Activated CD4-positive, alpha-beta T cell treated with anti-CD3 and anti-CD28 coated beads, Interleukin-2, amount 10 ng/mL, durations not matched to agents 7 days and 5 days (primary cell): ENCODE measurements around the gene GNG2. TPM values are rescaled to one million over a fixed set of nuclear protein-coding genes. Genes with fewer than 3 reads are reported as not detected.

ENCODE experiments used
- CTCF ChIA-PET: fragments of 350-600 bp; sonication (Branson Sonifier 250); formaldehyde crosslinking; loops from one replicate; lab custom pipeline; 2021; ENCODE audit warnings: antibody characterized with exemption; lab: Charles Lee
- POLR2A ChIA-PET: fragments of 350-600 bp; sonication (Branson Sonifier 250); formaldehyde crosslinking; loops from one replicate; lab custom pipeline; 2021; ENCODE audit warnings: antibody characterized with exemption; lab: Charles Lee
- DNase-seq: peaks from one replicate; pipeline ENCODE4 v3.0.0-alpha.2; 2020
- H3K27ac Mint-ChIP-seq: one replicate; pipeline ENCODE4 v1.8.0; 2021; ENCODE audit warnings: mild to moderate bottlenecking, moderate library complexity, mixed read lengths
- H3K27me3 Mint-ChIP-seq: one replicate; pipeline ENCODE4 v1.8.0; 2021; ENCODE audit warnings: mixed read lengths
- H3K36me3 Mint-ChIP-seq: one replicate; pipeline ENCODE4 v1.8.0; 2021; ENCODE audit warnings: low read depth, mixed read lengths
- H3K4me1 Mint-ChIP-seq: one replicate; pipeline ENCODE4 v1.8.0; 2021; ENCODE audit warnings: mixed read lengths
- H3K4me3 Mint-ChIP-seq: one replicate; pipeline ENCODE4 v1.8.0; 2021; ENCODE audit warnings: mild to moderate bottlenecking, moderate library complexity, mixed read lengths
- H3K9me3 Mint-ChIP-seq: one replicate; pipeline ENCODE4 v1.8.0; 2021; ENCODE audit warnings: mixed read lengths
- total RNA-seq, 2 experiments: library from RNA; stranded (reverse); gene quantifications; one replicate each; pipeline ENCODE4 v1.2.3, GENCODE V29; 2021

Gene GNG2
- total RNA-seq, 2 experiments from 2014 or later = 248 to 260 TPM

DNA sequence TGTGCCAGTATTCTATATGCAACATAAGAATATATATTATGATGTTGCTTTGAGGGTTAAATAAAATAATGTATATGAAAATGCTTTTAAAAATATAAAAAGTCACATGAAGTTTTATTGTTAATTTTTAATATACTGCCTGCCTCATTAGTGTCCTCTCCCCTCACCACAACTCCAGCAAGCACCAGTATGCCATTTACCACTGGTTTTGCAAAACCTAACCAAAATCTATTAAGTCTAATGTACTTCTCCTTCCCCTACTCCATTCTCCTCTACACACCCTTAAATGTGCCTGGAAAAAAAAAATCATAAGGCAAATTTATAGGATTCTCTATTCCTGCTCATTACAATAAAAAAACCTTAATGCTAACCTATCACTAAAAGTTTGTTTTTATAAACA lies 24.0 kb upstream of the GNG2 start:
- no peaks in the 10 kb centered on the region for H3K4me1 Mint-ChIP-seq
- ChIA-PET CTCF (no interaction called here), POLR2A (no interaction called here)
- no peak overlapping the region for H3K27ac Mint-ChIP-seq
- H3K4me3 Mint-ChIP-seq = no peak overlapping the region
- H3K9me3 Mint-ChIP-seq = peaks cover 3% of the 10 kb centered on the region
- no peak for DNase-seq
- peaks cover 4% of the 10 kb centered on the region for H3K36me3 Mint-ChIP-seq
- peaks cover 3% of the 10 kb centered on the region for H3K27me3 Mint-ChIP-seq

DNA sequence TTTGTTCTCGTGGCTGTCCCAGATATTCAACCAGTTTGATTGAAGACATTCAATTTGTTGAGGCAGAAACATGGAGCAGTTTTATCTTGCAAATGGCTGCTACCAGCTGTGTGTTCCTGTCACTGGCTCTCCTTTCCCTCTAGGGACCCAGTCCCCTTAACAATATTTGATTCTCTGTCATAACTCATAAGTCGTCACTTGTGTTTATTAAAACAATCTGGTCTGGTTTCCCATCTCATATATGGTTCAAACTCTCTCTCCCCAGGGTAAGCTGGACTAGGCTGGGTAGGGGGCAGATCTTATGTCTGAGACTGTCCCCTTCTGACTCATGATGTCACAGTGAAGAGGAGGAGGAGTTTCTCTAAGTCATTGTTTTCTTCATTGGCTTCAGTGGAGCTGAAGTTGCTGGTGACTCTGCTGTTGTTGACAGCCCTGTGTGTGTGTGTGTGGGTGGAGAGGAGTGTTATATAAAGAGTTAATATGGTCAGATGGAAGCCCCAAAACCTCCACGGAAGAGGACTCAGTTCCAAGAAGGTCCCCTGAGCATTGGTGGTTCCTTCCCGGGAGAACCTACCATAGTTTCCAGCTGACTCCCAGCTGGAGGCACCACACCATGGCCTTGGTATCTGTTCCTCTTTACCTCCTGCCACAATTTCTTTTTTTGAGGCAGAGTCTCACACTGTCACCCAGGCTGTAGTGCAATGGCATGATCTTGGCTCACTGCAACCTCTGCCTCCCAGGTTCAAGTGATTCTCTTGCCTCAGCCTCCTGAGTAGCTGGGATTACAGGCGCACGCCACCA lies 16.1 kb upstream of the GNG2 start:
- Mint-ChIP-seq H3K9me3 (peaks cover 15% of the 10 kb centered on the region), H3K27ac (peak overlapping the region; percentile 74), H3K4me3 (no peak overlapping the region), H3K27me3 (peaks cover 3% of the 10 kb centered on the region), H3K36me3 (peaks cover 21% of the 10 kb centered on the region), H3K4me1 (peaks cover 51% of the 10 kb centered on the region)
- DNase-seq = no peak
- CTCF ChIA-PET = no interaction called here
- POLR2A ChIA-PET = no interaction called here

DNA sequence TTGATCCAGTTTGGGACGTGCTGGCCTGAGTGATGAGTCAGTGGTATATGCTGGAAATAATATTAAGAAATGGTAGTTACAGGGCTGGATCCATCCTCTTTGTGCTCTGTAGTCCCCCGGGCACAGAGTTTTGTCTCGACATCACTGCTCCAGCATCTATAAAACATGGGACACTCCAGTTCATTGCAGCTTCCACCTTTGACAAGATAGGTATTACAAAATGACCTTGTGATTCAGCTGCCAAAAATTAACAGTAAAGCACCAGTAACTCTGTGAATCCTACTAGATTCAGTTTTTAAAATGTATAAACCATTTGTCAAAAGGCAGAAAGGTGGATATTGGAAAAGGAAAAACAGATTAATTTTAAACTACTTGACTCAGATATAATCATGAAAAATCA lies 14.6 kb upstream of the GNG2 start:
- peak overlapping the region; percentile 55 for H3K4me3 Mint-ChIP-seq
- H3K4me1 Mint-ChIP-seq = peaks cover 61% of the 10 kb centered on the region
- no peaks in the 10 kb centered on the region for H3K27me3 Mint-ChIP-seq
- H3K9me3 Mint-ChIP-seq = peaks cover 22% of the 10 kb centered on the region
- ChIA-PET CTCF (interaction anchor here (0.6 to 1.5 kb wide), 4 partner anchors 18 to 203 kb away, joined by 3 to 4 read pairs (median 3); no protein-coding TSS in a partner anchor), POLR2A (interaction anchor here (2.7 kb wide), 1 partner anchor 14 kb away, joined by 16 read pairs; the partner anchor contains the start of gene GNG2)
- H3K27ac Mint-ChIP-seq = peak overlapping the region; percentile 95
- H3K36me3 Mint-ChIP-seq = peaks cover 33% of the 10 kb centered on the region
- no peak for DNase-seq

DNA sequence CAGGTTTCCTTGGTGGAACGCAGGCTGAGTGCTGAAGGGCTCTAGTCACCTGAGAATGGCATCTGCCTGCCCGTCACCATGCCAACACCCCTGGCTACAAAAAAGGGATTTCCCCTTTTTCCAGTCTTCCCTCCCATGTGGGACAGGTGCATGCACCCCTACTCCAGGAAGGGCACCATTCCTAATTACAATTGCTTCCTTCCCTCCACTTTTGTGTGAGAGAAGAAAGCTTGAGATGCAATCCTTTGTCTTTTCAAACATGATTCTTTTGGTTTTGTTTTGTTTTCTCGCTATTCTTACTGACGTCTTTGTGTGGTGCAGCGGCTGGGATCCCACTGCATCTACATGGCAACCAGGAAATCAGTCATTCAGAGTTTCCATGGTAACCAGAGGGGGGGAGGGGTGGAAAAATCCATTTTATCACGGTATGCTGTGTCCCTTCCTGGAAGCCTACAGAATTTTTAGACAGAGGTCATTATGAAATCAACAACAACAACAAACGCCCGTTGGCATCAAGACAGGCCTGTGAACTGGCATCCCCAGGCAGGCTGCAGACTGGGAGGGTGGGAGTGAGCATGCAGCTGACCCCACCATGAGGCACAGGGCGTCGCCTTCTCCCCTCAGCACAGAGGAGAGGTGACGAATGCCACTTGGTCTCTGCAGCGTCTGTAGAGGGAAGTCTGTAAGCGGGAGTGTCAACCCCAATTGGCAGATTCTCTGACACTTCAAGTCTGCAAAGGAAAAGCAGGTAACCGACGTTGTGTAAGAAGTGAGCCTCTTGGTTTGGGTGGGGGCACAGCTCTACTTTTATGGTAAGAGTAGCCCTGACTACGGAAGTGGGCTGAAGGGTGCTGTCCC lies 13.6 kb upstream of the GNG2 start:
- ChIA-PET CTCF (interaction anchor here (0.7 to 1.7 kb wide), 7 partner anchors 9 to 132 kb away, joined by 3 to 10 read pairs (median 4); partner anchors contain the start of gene GNG2), POLR2A (interaction anchor here (0.6 to 2.7 kb wide), 3 partner anchors 13 to 885 kb away, joined by 4 to 16 read pairs (median 12); partner anchors contain the start of gene GNG2)
- Mint-ChIP-seq H3K36me3 (peaks cover 33% of the 10 kb centered on the region), H3K4me3 (peak overlapping the region; percentile 80), H3K4me1 (peaks cover 67% of the 10 kb centered on the region), H3K27ac (peak overlapping the region; percentile 95), H3K27me3 (no peaks in the 10 kb centered on the region), H3K9me3 (peaks cover 22% of the 10 kb centered on the region)
- DNase-seq = peak; percentile 96

DNA sequence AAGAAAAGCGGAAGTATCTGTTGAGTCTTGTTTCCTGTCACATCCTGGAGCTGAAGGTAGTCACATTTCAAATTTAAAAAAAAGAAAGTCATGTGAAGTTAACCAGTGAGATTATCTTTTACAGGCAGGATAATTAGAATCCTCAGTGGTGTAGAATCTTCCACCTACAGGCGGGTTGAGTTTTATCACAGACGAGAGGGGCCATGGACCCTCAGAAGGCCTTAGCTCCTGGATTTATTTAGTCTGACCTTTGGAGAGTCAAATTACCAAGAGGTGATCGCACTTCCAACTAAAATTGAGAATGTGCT lies 13.0 kb upstream of the GNG2 start:
- no peaks in the 10 kb centered on the region for H3K27me3 Mint-ChIP-seq
- DNase-seq = no peak
- POLR2A ChIA-PET = interaction anchor here (0.6 to 2.7 kb wide), 2 partner anchors 13 to 884 kb away, joined by 12 to 16 read pairs; partner anchors contain the start of gene GNG2
- H3K9me3 Mint-ChIP-seq = peaks cover 22% of the 10 kb centered on the region
- peaks cover 72% of the 10 kb centered on the region for H3K4me1 Mint-ChIP-seq
- H3K27ac Mint-ChIP-seq = peak overlapping the region; percentile 95
- CTCF ChIA-PET = interaction anchor here (0.7 to 1.7 kb wide), 6 partner anchors 8 to 131 kb away, joined by 3 to 10 read pairs (median 4); partner anchors contain the start of gene GNG2
- H3K36me3 Mint-ChIP-seq = peaks cover 33% of the 10 kb centered on the region
- peak overlapping the region; percentile 80 for H3K4me3 Mint-ChIP-seq

DNA sequence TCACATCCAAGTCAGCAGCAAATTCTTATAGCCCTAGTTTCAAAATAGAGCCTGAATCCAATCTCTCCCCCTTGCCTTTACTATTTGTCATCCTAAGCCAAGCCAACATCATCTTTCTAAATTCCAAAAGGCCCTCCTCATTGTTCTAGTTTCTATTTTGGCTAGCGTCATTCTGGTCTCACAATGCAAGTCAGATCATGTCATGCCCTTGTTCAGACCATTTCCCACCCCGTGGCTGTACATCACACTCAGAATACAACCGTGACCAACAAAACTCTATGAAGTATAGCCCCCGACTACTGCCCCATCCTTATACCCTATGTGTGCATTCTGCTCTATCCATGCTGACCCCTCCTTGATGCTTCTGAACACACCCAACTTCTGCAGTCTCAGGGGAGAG lies 12.3 kb upstream of the GNG2 start:
- ChIA-PET CTCF (interaction anchor here (0.7 to 1.1 kb wide), 2 partner anchors 17 to 18 kb away, joined by 3 read pairs; no protein-coding TSS in a partner anchor), POLR2A (no interaction called here)
- Mint-ChIP-seq H3K4me3 (peak overlapping the region; percentile 13), H3K27me3 (no peaks in the 10 kb centered on the region), H3K4me1 (peaks cover 76% of the 10 kb centered on the region), H3K9me3 (peaks cover 21% of the 10 kb centered on the region), H3K27ac (peak overlapping the region; percentile 90), H3K36me3 (peaks cover 33% of the 10 kb centered on the region)
- DNase-seq = no peak

DNA sequence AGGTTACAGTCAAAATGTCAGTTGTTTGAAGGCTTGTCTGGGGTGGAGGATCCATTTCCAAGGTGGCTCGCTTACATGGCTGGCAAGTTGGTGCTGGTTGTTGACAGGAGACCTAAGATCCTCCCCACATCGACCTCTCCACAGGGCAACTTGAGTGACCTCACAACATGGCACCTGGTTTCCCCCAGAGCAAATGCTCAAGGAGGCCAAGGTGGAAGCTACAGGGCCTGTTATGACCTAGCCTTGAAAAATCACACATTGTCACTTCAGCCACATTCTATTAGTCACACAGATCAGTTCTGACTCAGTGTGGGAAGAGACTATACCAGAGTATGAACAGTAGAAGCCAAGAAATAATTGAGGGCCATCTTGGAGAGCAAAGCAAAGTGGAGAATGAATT lies 11.3 kb upstream of the GNG2 start:
- H3K4me3 Mint-ChIP-seq = no peak overlapping the region
- H3K9me3 Mint-ChIP-seq = peaks cover 18% of the 10 kb centered on the region
- H3K4me1 Mint-ChIP-seq = peaks cover 68% of the 10 kb centered on the region
- ChIA-PET CTCF (interaction anchor here (3.1 kb wide), 1 partner anchor 12 kb away, joined by 18 read pairs; the partner anchor contains the start of gene GNG2), POLR2A (no interaction called here)
- H3K36me3 Mint-ChIP-seq = peaks cover 30% of the 10 kb centered on the region
- H3K27ac Mint-ChIP-seq = peak overlapping the region; percentile 76
- no peaks in the 10 kb centered on the region for H3K27me3 Mint-ChIP-seq
- no peak for DNase-seq

DNA sequence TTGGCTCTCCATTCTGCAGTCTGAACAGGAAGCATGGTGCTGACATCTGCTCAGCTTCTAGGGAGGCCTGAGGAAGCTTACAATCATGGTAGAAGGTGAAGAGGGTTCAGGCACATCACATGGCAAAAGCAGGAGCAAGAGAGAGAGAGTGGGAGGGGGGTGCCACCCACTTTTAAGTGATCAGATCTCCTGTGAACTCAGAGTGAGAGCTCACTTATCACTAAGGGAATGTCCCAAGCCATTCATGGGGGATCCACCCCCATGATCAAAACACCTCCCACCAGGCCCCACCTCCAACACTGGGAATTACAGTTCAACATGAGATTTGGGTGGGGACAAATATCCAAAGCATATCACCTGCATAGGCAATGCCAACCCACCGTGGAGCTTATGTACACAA lies 9.8 kb upstream of the GNG2 start:
- ChIA-PET POLR2A (interaction anchor here (0.9 kb wide), 1 partner anchor 10 kb away, joined by 3 read pairs; the partner anchor contains the start of gene GNG2), CTCF (interaction anchor here (3.1 kb wide), 1 partner anchor 10 kb away, joined by 18 read pairs; the partner anchor contains the start of gene GNG2)
- Mint-ChIP-seq H3K9me3 (peaks cover 22% of the 10 kb centered on the region), H3K4me3 (no peak overlapping the region), H3K27me3 (no peaks in the 10 kb centered on the region), H3K27ac (no peak overlapping the region), H3K4me1 (peaks cover 58% of the 10 kb centered on the region), H3K36me3 (peaks cover 28% of the 10 kb centered on the region)
- no peak for DNase-seq

DNA sequence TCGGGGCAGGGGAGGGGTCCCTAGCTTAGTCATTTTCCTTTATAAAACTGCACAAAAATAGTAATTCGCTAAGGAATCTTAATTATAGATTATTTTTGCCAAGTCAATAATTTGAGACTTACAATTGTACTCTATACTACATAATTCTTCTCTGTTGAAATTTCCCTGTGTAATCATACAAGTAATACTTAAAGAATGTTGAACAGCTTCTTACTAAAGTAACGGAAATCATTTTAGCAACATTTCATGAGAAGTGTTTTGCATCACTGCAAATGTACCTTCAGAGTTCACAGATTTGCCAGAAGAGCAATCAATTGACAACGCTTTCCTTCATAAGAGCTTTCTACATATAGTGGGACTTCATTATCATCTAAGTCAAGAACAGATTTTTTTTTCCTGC lies 7.9 kb upstream of the GNG2 start:
- no peak overlapping the region for H3K27ac Mint-ChIP-seq
- peaks cover 33% of the 10 kb centered on the region for H3K9me3 Mint-ChIP-seq
- H3K36me3 Mint-ChIP-seq = peaks cover 34% of the 10 kb centered on the region
- DNase-seq = no peak
- no peak overlapping the region for H3K4me3 Mint-ChIP-seq
- peaks cover 51% of the 10 kb centered on the region for H3K4me1 Mint-ChIP-seq
- CTCF ChIA-PET = interaction anchor here (0.7 to 0.8 kb wide), 2 partner anchors 11 to 20 kb away, joined by 3 read pairs; no protein-coding TSS in a partner anchor
- POLR2A ChIA-PET = interaction anchor here (0.6 kb wide), 1 partner anchor 8 kb away, joined by 3 read pairs; the partner anchor contains the start of gene GNG2
- no peaks in the 10 kb centered on the region for H3K27me3 Mint-ChIP-seq

DNA sequence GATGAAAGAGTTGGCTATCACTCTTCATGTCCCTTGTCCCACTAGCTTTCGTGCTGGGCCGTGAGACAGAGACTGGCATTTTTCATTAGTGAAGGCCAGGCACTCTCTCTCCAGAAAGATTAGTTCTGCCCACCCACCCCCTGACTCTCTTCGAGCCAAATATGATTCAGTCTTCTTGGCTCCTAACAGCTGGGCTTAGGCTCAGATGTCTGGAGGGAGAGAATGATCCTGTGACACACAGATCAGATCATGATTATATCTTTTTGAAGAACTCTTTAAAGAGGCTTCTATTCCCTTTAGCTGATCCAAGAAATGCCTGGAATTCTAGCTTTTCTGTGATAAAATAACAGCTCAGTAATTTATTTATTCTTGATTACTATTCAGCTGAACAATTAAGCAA lies 5.2 kb upstream of the GNG2 start:
- CTCF ChIA-PET = interaction anchor here (0.6 to 1.4 kb wide), 3 partner anchors 8 to 12 kb away, joined by 3 to 4 read pairs (median 3); no protein-coding TSS in a partner anchor
- Mint-ChIP-seq H3K4me1 (peaks cover 53% of the 10 kb centered on the region), H3K27me3 (no peaks in the 10 kb centered on the region)

DNA sequence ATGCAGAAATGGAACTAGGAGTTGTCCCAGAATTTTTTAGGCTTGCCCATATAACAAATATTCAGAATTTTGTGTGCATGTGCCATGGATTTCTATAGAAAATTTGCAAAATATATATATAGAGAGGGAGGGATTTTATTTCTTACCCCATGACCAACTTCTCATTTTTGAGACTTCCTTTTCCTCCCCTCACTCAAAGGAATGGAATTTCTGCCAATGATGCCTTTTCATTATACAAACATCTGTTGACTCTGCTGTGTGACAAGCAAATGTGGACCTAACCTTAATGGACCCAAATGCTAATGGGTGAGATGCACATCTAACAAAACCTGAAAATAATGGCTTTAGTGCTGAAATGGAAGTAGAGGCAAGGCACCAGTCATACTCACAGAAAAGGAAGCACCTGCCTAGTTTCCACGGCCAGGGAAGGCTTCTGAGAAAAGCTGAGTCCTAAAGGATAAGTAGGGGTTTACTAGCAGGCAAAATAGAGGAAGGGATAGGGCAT lies 3.6 kb upstream of the GNG2 start:
- Mint-ChIP-seq H3K36me3 (peaks cover 20% of the 10 kb centered on the region), H3K27ac (no peak overlapping the region), H3K4me1 (peaks cover 45% of the 10 kb centered on the region), H3K9me3 (peaks cover 18% of the 10 kb centered on the region), H3K4me3 (no peak overlapping the region), H3K27me3 (no peaks in the 10 kb centered on the region)
- ChIA-PET CTCF (no interaction called here), POLR2A (no interaction called here)
- DNase-seq = no peak

More for the DNA sequence above, 5.2 kb upstream of the GNG2 start:
- peak overlapping the region; percentile 0 for H3K27ac Mint-ChIP-seq
- DNase-seq = no peak
- H3K9me3 Mint-ChIP-seq = peaks cover 21% of the 10 kb centered on the region
- POLR2A ChIA-PET = no interaction called here
- no peak overlapping the region for H3K4me3 Mint-ChIP-seq
- peaks cover 16% of the 10 kb centered on the region for H3K36me3 Mint-ChIP-seq

DNA sequence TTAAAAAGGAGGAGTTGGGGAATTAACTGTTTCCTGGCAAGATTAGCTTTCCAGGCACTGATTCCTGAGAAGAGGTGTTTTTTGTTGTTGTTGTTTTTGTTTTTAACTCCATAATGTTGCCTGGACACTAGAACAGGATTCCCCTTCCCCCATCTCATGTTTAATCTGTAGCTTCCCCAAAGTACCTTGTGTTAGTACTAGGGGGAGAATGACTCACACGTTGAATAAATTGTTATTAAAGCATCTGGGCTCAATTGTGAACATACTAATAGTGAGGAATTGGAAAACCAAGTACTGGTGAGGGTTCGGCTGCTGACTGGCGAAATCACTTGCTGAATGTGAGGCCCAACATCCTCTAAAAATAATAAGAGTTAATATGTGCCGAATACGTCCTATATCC lies 1.3 kb upstream of the GNG2 start:
- ChIA-PET CTCF (interaction anchor here (2.7 kb wide), 1 partner anchor 12 kb away, joined by 10 read pairs; no protein-coding TSS in a partner anchor), POLR2A (interaction anchor here (2.8 kb wide), 1 partner anchor 13 kb away, joined by 16 read pairs; no protein-coding TSS in a partner anchor)
- Mint-ChIP-seq H3K36me3 (peaks cover 38% of the 10 kb centered on the region), H3K27me3 (no peaks in the 10 kb centered on the region), H3K4me3 (no peak overlapping the region), H3K27ac (peak overlapping the region; percentile 92), H3K9me3 (peaks cover 18% of the 10 kb centered on the region), H3K4me1 (peaks cover 48% of the 10 kb centered on the region)
- DNase-seq = no peak
